Stomach (tissue), 9 donors: Measurements from ENCODE around the gene C11orf58. TPM values are rescaled to one million over a fixed set of nuclear protein-coding genes. Genes with fewer than 3 reads are reported as not detected.
A peak's percentile ranks its signal among the peaks of the same experiment; 100 is the strongest.

Experiments
- DNase-seq, 2 donors: peaks; one replicate each; pipeline versions ENCODE4 v3.0.0 to v3.0.0-alpha.2; 2013 to 2019
- H3K27ac ChIP-seq, 5 donors: fragments of 200-600 bp in 4 of 5; sonication (generic) in 4 of 5; one replicate each; pipeline ENCODE4 v1.5.1; 2013 to 2019; ENCODE audit warnings: mild to moderate bottlenecking in 1 of 5, moderate library complexity in 1 of 5
- H3K27me3 ChIP-seq, 3 donors: fragments of 200-600 bp; sonication (generic); one replicate each; pipeline ENCODE4 v1.5.1; 2017 to 2019; ENCODE audit warnings: mixed run types in 1 of 3
- H3K36me3 ChIP-seq, 4 donors: fragments of 200-600 bp; sonication (generic); 1 replicate in 3 of 4; 2 replicates in 1 of 4; pipeline ENCODE4 v1.5.1; 2016 to 2019
- H3K4me1 ChIP-seq, 4 donors: fragments of 200-600 bp; sonication (generic); one replicate each; pipeline ENCODE4 v1.5.1; 2016 to 2019
- H3K4me3 ChIP-seq, 4 donors: fragments of 200-600 bp; sonication (generic) in 3 of 4; one replicate each; pipeline ENCODE4 v1.5.1; 2016 to 2019; ENCODE audit warnings: mild to moderate bottlenecking in 1 of 4
- H3K9me3 ChIP-seq, 4 donors: fragments of 200-600 bp; sonication (generic); one replicate each; pipeline ENCODE4 v1.5.1; 2016 to 2019
- CTCF ChIP-seq, 7 experiments: fragments of 450-650 bp in 4 of 7; fragments of 200-600 bp in 3 of 7; sonication (generic) in 3 of 7; IDR thresholded peaks; one replicate each; pipeline ENCODE4 v1.5.1; 2016 to 2019; ENCODE audit warnings: antibody characterized with exemption in 7 of 7, control low read depth in 2 of 7, mild to moderate bottlenecking in 1 of 7
- EP300 ChIP-seq: sonication (generic); formaldehyde crosslinking; IDR thresholded peaks from one replicate; pipeline ENCODE4 v1.6.1; 2017; ENCODE audit warnings: antibody characterized with exemption
- POLR2A ChIP-seq, 4 donors: fragments of 450-650 bp; IDR thresholded peaks; one replicate each; pipeline ENCODE4 v1.6.1; 2016; ENCODE audit warnings: antibody characterized with exemption in 4 of 4, control low read depth in 2 of 4, mild to moderate bottlenecking in 1 of 4, moderate library complexity in 1 of 4
- POLR2AphosphoS5 ChIP-seq, 3 donors: sonication (generic); formaldehyde crosslinking; IDR thresholded peaks; one replicate each; pipeline ENCODE4 v1.6.1; 2016; ENCODE audit warnings: antibody characterized with exemption in 3 of 3
- WGBS, 5 donors: extraction: QIAGEN DNeasy Blood & Tissue Kit in 3 of 5; methylation state at CpG; one replicate each; pipeline versions ENCODE4 v1.1.5 to v1.1.7; 2013 to 2018; 5-methylcytosine and 5-hydroxymethylcytosine counted together
- intact Hi-C: fragments of 100-400 bp; cut with DNase I; formaldehyde crosslinking; loops from one replicate; pipeline ENCODE4 v1.15.1; 2023; ENCODE audit warnings: low total_unique reads
- polyA plus RNA-seq, 3 donors: library from polyadenylated mRNA; stranded (reverse); fragments of 200-250 nt; gene quantifications; one replicate each; pipeline ENCODE4 v1.2.3, GENCODE V29; 2013
- total RNA-seq, 5 donors: library from RNA; depleted of rRNA; stranded (reverse); fragments of >200 nt; gene quantifications; one replicate each; pipeline versions ENCODE4 v1.1.0 to v1.2.3, GENCODE V29; 2014 to 2016
- donor health status: healthy with polysubstance abuse.
- donor health status: Bipolar disorder and iron deficiency.
- donor health status: healthy.

C11orf58 gene
- total and polyA plus RNA-seq, 8 donors, result 86.2 to 336 (median 132) TPM

DNA sequence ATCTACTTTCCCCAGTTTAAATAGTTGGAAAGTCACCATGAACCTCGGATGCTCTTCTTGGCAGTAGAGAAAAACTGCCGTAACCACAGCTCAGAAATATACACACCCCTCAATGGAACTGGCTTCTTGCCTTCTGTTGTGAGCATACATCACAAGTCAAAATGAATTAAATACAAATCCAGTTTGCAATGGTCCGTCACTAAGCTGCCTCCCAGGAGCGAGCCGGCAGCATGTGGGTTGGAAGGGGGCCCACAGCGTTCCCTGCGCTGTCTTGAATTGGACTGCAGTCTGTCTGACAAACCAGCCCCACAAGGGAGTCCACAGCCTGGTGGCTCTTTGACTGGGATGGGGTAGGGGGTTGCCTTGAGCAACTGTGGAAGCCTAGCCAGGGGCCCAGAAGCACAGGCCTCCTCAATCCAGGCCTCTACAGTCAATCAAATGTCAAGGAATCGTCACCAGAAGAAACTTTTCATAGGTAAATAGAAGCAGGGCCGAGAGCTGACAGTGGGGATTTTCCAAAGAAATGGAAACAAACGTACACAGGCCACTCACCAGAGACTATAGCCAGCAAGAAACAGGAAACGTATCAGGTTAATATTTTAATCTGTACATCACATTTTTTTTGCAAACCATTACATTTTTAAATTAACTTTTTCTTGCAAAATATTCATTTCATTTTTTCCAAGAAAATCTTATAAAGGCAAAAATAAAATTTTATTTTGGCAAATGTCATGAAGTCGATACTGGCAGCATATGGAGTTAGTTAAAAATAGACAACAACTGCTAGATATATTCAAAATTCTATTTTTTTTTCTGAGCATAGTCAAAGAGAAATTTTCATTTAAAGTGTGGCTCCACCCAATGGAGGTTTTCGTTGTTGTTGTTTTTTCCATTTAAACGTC is 38.5 kb downstream of the C11orf58 start:
- WGBS, 5 donors, result 58 to 77% (median 66%) methylated on average over 14 of the region's 14 CpGs

GRCh38 chr11:16777613-16777975 is 39.1 kb downstream of the C11orf58 start:
- peak in 1 of 2 donors; percentile 8 for DNase-seq
- H3K9me3 ChIP-seq, result no peaks in the 10 kb centered on the region
- H3K4me1 ChIP-seq, result peaks cover 2 to 6% (median 5%) of the 10 kb centered on the region in 4 donors
- 92 to 95% (median 93%) methylated on average over 3 of the region's 3 CpGs for WGBS, 5 donors
- no peak overlapping the region for H3K4me3 ChIP-seq
- H3K27ac ChIP-seq, result no peak overlapping the region
- intact Hi-C loops, result no loop called here
- no peaks in the 10 kb centered on the region for H3K27me3 ChIP-seq
- TF ChIP-seq EP300 (no peak), CTCF (IDR thresholded peaks at IDR 0.05) (no peak), POLR2A (IDR thresholded peaks at IDR 0.05) (no peak), POLR2AphosphoS5 (IDR thresholded peaks at IDR 0.05) (no peak)
- peaks cover 3 to 45% (median 20%) of the 10 kb centered on the region in 4 donors for H3K36me3 ChIP-seq

More for the DNA sequence above, 38.5 kb downstream of the C11orf58 start:
- Histone ChIP-seq H3K4me3 (no peak overlapping the region), H3K36me3 (peaks cover 0 to 41% (median 19%) of the 10 kb centered on the region in 4 donors), H3K27me3 (no peaks in the 10 kb centered on the region), H3K27ac (no peak overlapping the region), H3K4me1 (peaks cover 0 to 5% (median 2%) of the 10 kb centered on the region in 4 donors), H3K9me3 (no peaks in the 10 kb centered on the region)
- intact Hi-C loops, result no loop called here
- peak; percentile 18 to 74 for DNase-seq
- no peak for TF ChIP-seq EP300
- TF ChIP-seq CTCF (IDR thresholded peaks at IDR 0.05), result no peak
- no peak for TF ChIP-seq POLR2AphosphoS5 (IDR thresholded peaks at IDR 0.05)
- no peak for TF ChIP-seq POLR2A (IDR thresholded peaks at IDR 0.05)

- DNase-seq, result peak in 1 of 2 donors; percentile 10
- peaks cover 5 to 9% (median 7%) of the 10 kb centered on the region in 4 donors for H3K4me1 ChIP-seq
- H3K4me3 ChIP-seq, result no peak overlapping the region
- intact Hi-C loops, result no loop called here
- peaks cover 3 to 52% (median 23%) of the 10 kb centered on the region in 4 donors for H3K36me3 ChIP-seq
- H3K27me3 ChIP-seq, result no peaks in the 10 kb centered on the region
- TF ChIP-seq POLR2A (IDR thresholded peaks at IDR 0.05) (no peak), POLR2AphosphoS5 (IDR thresholded peaks at IDR 0.05) (no peak), CTCF (IDR thresholded peaks at IDR 0.05) (no peak), EP300 (no peak)
- 80 to 87% (median 85%) methylated on average over 6 of the region's 6 CpGs for WGBS, 5 donors
- H3K27ac ChIP-seq, result no peak overlapping the region
- H3K9me3 ChIP-seq, result no peaks in the 10 kb centered on the region
Measured at GRCh38 chr11:16778286-16778685, 39.8 kb downstream of the C11orf58 start.

- WGBS, 5 donors, result 85 to 91% (median 88%) methylated on average over 8 of the region's 8 CpGs
- intact Hi-C loops, result no loop called here
- H3K9me3 ChIP-seq, result no peaks in the 10 kb centered on the region
Measured at GRCh38 chr11:16778876-16779275, 40.4 kb downstream of the C11orf58 start.

More at GRCh38 chr11:16778876-16779275, 40.4 kb downstream of the C11orf58 start:
- peaks cover 3 to 58% (median 25%) of the 10 kb centered on the region in 4 donors for H3K36me3 ChIP-seq
- TF ChIP-seq EP300 (no peak), POLR2A (IDR thresholded peaks at IDR 0.05) (no peak), POLR2AphosphoS5 (IDR thresholded peaks at IDR 0.05) (no peak), CTCF (IDR thresholded peaks at IDR 0.05) (no peak)
- DNase-seq, result peak in 1 of 2 donors; percentile 21
- H3K4me1 ChIP-seq, result peaks cover 5 to 9% (median 7%) of the 10 kb centered on the region in 4 donors
- H3K27ac ChIP-seq, result no peak overlapping the region
- no peaks in the 10 kb centered on the region for H3K27me3 ChIP-seq
- no peak overlapping the region for H3K4me3 ChIP-seq
